SK-N-SH treated with all-trans-retinoic acid at 6 μM for 48 hours (cell line): ENCODE measurements around the gene SIPA1.

ENCODE experiments used
- ATAC-seq: fragments of 200-7000 bp; cut with Tn5 transposase; 3 replicates; pipeline ENCODE4 v1.9.1; 2020; ENCODE audit warnings: mild to moderate bottlenecking, moderate library complexity
- BACH2 ChIP-seq: fragments of 250-450 bp; sonication (Bioruptor Pico); IDR thresholded peaks from 2 replicates; pipeline ENCODE4 v1.9.0; 2021; ENCODE audit warnings: mild to moderate bottlenecking, borderline replicate concordance
- CSDC2 ChIP-seq: fragments of 250-450 bp; sonication (Bioruptor Pico); IDR thresholded peaks from 2 replicates; pipeline ENCODE4 v1.5.0; 2020; ENCODE audit warnings: mild to moderate bottlenecking, moderate library complexity
- ESRRG ChIP-seq: fragments of 250-450 bp; sonication (Bioruptor Pico); IDR thresholded peaks from 2 replicates; pipeline ENCODE4 v1.6.1; 2021; ENCODE audit warnings: mild to moderate bottlenecking
- GLIS3 ChIP-seq: fragments of 250-450 bp; sonication (Bioruptor Pico); IDR thresholded peaks from 2 replicates; pipeline ENCODE4 v1.5.0; 2020; ENCODE audit warnings: mild to moderate bottlenecking, moderate library complexity
- ISL1 ChIP-seq: fragments of 250-450 bp; sonication (Bioruptor Pico); IDR thresholded peaks from 2 replicates; pipeline ENCODE4 v2.1.2; 2022; ENCODE audit warnings: mild to moderate bottlenecking, moderate library complexity
- OSR1 ChIP-seq: fragments of 250-450 bp; sonication (Bioruptor Pico); IDR thresholded peaks from 2 replicates; pipeline ENCODE4 v1.8.0; 2022; ENCODE audit warnings: moderate library complexity, mild to moderate bottlenecking, inconsistent platforms
- PPARA ChIP-seq: fragments of 250-450 bp; sonication (Bioruptor Pico); IDR thresholded peaks from 2 replicates; pipeline ENCODE4 v1.5.0; 2020; ENCODE audit warnings: mild to moderate bottlenecking, borderline replicate concordance
- RARB ChIP-seq: fragments of 250-450 bp; sonication (Bioruptor Pico); IDR thresholded peaks from 2 replicates; pipeline ENCODE4 v1.8.0; 2021; ENCODE audit warnings: mild to moderate bottlenecking, moderate library complexity
- TCF4 ChIP-seq: fragments of 250-450 bp; sonication (Bioruptor Pico); IDR thresholded peaks from 2 replicates; pipeline ENCODE4 v1.8.0; 2021; ENCODE audit warnings: mild to moderate bottlenecking, moderate library complexity, borderline replicate concordance
- TOX ChIP-seq: fragments of 250-450 bp; sonication (Bioruptor Pico); IDR thresholded peaks from 2 replicates; pipeline ENCODE4 v1.8.0; 2021; ENCODE audit warnings: mild to moderate bottlenecking, moderate library complexity, borderline replicate concordance
- TSHZ2 ChIP-seq: fragments of 250-450 bp; sonication (Bioruptor Pico); IDR thresholded peaks from 2 replicates; pipeline ENCODE4 v1.5.0; 2020; ENCODE audit warnings: mild to moderate bottlenecking, moderate library complexity
- ZC3H10 ChIP-seq: fragments of 250-450 bp; sonication (Bioruptor Pico); IDR thresholded peaks from 2 replicates; pipeline ENCODE4 v1.5.1; 2021; ENCODE audit warnings: mild to moderate bottlenecking, moderate library complexity
- ZFP30 ChIP-seq: fragments of 450-650 bp; formaldehyde crosslinking; IDR thresholded peaks from 2 replicates; pipeline ENCODE4 v1.5.0; 2022; ENCODE audit warnings: mild to moderate bottlenecking, moderate library complexity
- ZNF565 ChIP-seq: fragments of 450-650 bp; formaldehyde crosslinking; conservative IDR thresholded peaks from 2 replicates; pipeline ENCODE4 v1.5.0; 2020; ENCODE audit warnings: low read depth, mild to moderate bottlenecking, moderate library complexity
- ZNF70 ChIP-seq: fragments of 450-650 bp; formaldehyde crosslinking; IDR thresholded peaks from 2 replicates; pipeline ENCODE4 v1.5.0; 2020; ENCODE audit warnings: mild to moderate bottlenecking, moderate library complexity
- TF ChIP-seq, protein P1 (sequence below): fragments of 250-450 bp; sonication (Bioruptor Pico); IDR thresholded peaks from 2 replicates; pipeline ENCODE4 v1.5.1; 2020; ENCODE audit warnings: low read depth, mild to moderate bottlenecking, moderate library complexity
- TF ChIP-seq, protein P2 (sequence below): fragments of 250-450 bp; sonication (Bioruptor Pico); IDR thresholded peaks from 2 replicates; pipeline ENCODE4 v1.5.1; 2021; ENCODE audit warnings: mild to moderate bottlenecking, moderate library complexity
- TF ChIP-seq, protein P3 (sequence below): fragments of 250-450 bp; sonication (Bioruptor Pico); IDR thresholded peaks from 2 replicates; pipeline ENCODE4 v1.8.0; 2020; ENCODE audit warnings: mild to moderate bottlenecking, moderate library complexity, borderline replicate concordance

The SIPA1 gene

DNA sequence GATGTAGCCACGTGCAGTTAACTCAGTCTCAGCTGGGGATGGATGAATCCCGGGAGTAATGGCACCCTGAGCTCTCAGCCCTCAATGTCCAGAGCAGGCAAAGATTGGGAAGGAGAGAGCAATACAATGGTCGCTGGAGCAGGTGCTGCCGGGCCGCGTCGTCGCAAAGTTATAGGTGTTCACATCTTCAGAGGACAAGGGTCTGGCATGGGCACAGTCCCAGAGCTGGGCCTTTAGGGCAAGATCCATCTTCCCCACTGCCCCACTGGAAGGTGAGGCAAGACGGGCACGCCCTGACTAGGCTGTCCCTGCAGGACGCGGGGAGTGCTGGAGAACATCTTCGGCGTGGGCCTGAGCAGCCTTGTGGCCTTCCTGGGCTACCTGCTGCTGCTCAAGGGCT, 14.7 kb upstream of the SIPA1 start:
- ATAC-seq = no peak
- TF ChIP-seq, protein P1, sequence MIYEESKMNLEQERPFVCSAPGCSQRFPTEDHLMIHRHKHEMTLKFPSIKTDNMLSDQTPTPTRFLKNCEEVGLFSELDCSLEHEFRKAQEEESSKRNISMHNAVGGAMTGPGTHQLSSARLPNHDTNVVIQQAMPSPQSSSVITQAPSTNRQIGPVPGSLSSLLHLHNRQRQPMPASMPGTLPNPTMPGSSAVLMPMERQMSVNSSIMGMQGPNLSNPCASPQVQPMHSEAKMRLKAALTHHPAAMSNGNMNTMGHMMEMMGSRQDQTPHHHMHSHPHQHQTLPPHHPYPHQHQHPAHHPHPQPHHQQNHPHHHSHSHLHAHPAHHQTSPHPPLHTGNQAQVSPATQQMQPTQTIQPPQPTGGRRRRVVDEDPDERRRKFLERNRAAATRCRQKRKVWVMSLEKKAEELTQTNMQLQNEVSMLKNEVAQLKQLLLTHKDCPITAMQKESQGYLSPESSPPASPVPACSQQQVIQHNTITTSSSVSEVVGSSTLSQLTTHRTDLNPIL = no peak

- TF ChIP-seq TSHZ2 (CRISPR knock-in tag) (no peak), ZFP30 (CRISPR knock-in tag) (no peak), OSR1 (CRISPR knock-in tag) (no peak), PPARA (CRISPR knock-in tag) (no peak), ZNF70 (CRISPR knock-in tag) (no peak)
- TF ChIP-seq, protein P2, sequence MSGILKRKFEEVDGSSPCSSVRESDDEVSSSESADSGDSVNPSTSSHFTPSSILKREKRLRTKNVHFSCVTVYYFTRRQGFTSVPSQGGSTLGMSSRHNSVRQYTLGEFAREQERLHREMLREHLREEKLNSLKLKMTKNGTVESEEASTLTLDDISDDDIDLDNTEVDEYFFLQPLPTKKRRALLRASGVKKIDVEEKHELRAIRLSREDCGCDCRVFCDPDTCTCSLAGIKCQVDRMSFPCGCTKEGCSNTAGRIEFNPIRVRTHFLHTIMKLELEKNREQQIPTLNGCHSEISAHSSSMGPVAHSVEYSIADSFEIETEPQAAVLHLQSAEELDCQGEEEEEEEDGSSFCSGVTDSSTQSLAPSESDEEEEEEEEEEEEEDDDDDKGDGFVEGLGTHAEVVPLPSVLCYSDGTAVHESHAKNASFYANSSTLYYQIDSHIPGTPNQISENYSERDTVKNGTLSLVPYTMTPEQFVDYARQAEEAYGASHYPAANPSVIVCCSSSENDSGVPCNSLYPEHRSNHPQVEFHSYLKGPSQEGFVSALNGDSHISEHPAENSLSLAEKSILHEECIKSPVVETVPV (CRISPR knock-in tag) = no peak
- TF ChIP-seq, all 23 proteins: peak for 0
- no peak; the same call in 2 of the 3 replicates for ATAC-seq
These were observed 13.9 kb upstream of the SIPA1 start for GRCh38 chr11:65623852-65624616.

DNA sequence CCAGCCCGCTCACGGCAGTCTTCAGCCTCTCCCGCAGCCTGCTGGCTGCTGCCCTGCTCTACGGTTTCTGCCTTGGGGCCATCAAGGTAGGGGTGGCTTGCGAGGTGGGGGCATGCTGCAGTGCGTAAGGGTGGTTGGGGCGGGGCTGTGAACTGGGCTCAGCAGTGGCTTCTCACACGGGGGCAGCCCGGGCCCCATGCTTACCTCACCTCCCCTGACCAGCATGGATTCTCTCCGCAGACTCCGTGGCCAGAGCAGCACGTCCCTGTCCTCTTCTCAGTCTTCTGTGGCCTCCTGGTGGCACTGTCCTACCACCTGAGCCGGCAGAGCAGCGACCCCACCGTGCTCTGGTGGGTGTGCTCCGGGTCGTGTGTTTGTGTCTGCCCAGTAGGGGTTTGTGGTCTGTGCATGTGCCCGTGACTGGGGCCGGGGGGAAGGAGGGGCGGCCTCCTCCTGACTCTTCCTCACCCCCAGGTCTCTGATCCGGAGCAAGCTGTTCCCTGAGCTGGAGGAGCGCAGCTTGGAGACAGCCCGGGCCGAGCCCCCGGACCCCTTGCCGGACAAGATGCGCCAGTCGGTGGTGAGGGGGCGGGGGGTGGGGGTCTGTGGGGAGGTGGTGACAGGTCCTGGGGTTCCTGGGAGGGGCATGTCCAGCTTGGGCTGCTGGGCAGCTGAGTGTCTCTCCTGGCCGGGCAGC, 12.8 kb upstream of the SIPA1 start:
- no peak for TF ChIP-seq OSR1 (CRISPR knock-in tag)
- no peak for TF ChIP-seq PPARA (CRISPR knock-in tag)
- TF ChIP-seq, protein P3, sequence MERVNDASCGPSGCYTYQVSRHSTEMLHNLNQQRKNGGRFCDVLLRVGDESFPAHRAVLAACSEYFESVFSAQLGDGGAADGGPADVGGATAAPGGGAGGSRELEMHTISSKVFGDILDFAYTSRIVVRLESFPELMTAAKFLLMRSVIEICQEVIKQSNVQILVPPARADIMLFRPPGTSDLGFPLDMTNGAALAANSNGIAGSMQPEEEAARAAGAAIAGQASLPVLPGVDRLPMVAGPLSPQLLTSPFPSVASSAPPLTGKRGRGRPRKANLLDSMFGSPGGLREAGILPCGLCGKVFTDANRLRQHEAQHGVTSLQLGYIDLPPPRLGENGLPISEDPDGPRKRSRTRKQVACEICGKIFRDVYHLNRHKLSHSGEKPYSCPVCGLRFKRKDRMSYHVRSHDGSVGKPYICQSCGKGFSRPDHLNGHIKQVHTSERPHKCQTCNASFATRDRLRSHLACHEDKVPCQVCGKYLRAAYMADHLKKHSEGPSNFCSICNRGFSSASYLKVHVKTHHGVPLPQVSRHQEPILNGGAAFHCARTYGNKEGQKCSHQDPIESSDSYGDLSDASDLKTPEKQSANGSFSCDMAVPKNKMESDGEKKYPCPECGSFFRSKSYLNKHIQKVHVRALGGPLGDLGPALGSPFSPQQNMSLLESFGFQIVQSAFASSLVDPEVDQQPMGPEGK (CRISPR knock-in tag) = no peak
- TF ChIP-seq ZNF70 (CRISPR knock-in tag) = no peak
- TF ChIP-seq, all 23 proteins: peak for 0
- ATAC-seq = no peak

GRCh38 chr11:65625628-65626342, 12.1 kb upstream of the SIPA1 start:
- TF ChIP-seq CSDC2 = no peak
- TF ChIP-seq TSHZ2 (CRISPR knock-in tag) = no peak
- no peak for TF ChIP-seq ISL1 (CRISPR knock-in tag)
- TF ChIP-seq OSR1 (CRISPR knock-in tag) = no peak
- TF ChIP-seq, protein P3 (CRISPR knock-in tag) = no peak
- no peak for TF ChIP-seq TOX (CRISPR knock-in tag)
- TF ChIP-seq ESRRG (CRISPR knock-in tag) = no peak
- no peak for TF ChIP-seq RARB (CRISPR knock-in tag)
- TF ChIP-seq GLIS3 = no peak
- no peak for TF ChIP-seq ZNF565 (CRISPR knock-in tag)
- TF ChIP-seq TCF4 (CRISPR knock-in tag) = no peak
- no peak for TF ChIP-seq BACH2 (CRISPR knock-in tag)
- TF ChIP-seq ZNF70 (CRISPR knock-in tag) = no peak
- TF ChIP-seq ZC3H10 (CRISPR knock-in tag) = no peak
- TF ChIP-seq, all 23 proteins: peak for 0
- ATAC-seq = peak; percentile 78
